Stimulated activated CD8-positive, alpha-beta memory T cell treated with anti-CD3 and anti-CD28 coated beads, Interleukin-4, amount 100 ng/mL, for 24 hours (primary cell): ENCODE results near the gene STX2.

Experiments
- DNase-seq: peaks from one replicate; pipeline ENCODE4 v3.0.0-alpha.2; 2020; ENCODE audit warnings: low read depth

Gene STX2

GRCh38 chr12:130831246-130831645 lies 7.8 kb downstream of the STX2 start:
- DNase-seq = no peak

- no peak for DNase-seq
Observed at GRCh38 chr12:130830246-130830551, 8.9 kb downstream of the STX2 start.

- DNase-seq = no peak
Observed at GRCh38 chr12:130829391-130830245, 9.4 kb downstream of the STX2 start.

GRCh38 chr12:130828895-130829294 lies 10.2 kb downstream of the STX2 start:
- DNase-seq = no peak

- DNase-seq = no peak
Observed at GRCh38 chr12:130827432-130827831, 11.6 kb downstream of the STX2 start.

- DNase-seq = peak; percentile 65
Observed at GRCh38 chr12:130826151-130826801, 12.8 kb downstream of the STX2 start.

- no peak for DNase-seq
Observed at GRCh38 chr12:130825771-130826150, 13.3 kb downstream of the STX2 start.

- DNase-seq = no peak
Observed at GRCh38 chr12:130819681-130820080, 19.4 kb downstream of the STX2 start.

GRCh38 chr12:130818635-130819576 lies 20.1 kb downstream of the STX2 start:
- DNase-seq = peak; percentile 71

GRCh38 chr12:130818272-130818634 lies 20.8 kb downstream of the STX2 start:
- DNase-seq = no peak

- no peak for DNase-seq
Observed at GRCh38 chr12:130817804-130818203, 21.2 kb downstream of the STX2 start.

GRCh38 chr12:130816097-130816496 lies 23.0 kb downstream of the STX2 start:
- no peak for DNase-seq

GRCh38 chr12:130815028-130815741 lies 23.9 kb downstream of the STX2 start:
- no peak for DNase-seq

- no peak for DNase-seq
Observed at GRCh38 chr12:130813949-130814348, 25.1 kb downstream of the STX2 start.

GRCh38 chr12:130813436-130813835 lies 25.6 kb downstream of the STX2 start:
- no peak for DNase-seq

GRCh38 chr12:130809791-130810190 lies 29.3 kb downstream of the STX2 start:
- DNase-seq = no peak

GRCh38 chr12:130807309-130807708 lies 31.7 kb downstream of the STX2 start:
- DNase-seq = no peak

GRCh38 chr12:130806574-130806973 lies 32.5 kb downstream of the STX2 start:
- DNase-seq = no peak

- DNase-seq = no peak
Observed at GRCh38 chr12:130805635-130806034, 33.4 kb downstream of the STX2 start.

GRCh38 chr12:130804216-130804615 lies 34.8 kb downstream of the STX2 start:
- DNase-seq = no peak

- DNase-seq = no peak
Observed at GRCh38 chr12:130803702-130804101, 35.3 kb downstream of the STX2 start.

- DNase-seq = no peak
Observed at GRCh38 chr12:130800312-130800711, 38.7 kb downstream of the STX2 start.
